AG09309 (cell line): ENCODE measurements around the gene CISTR.

Experiments
- DNase-seq: peaks from one replicate; pipeline ENCODE4 v3.0.0-alpha.2; 2010; ENCODE audit warnings: low read depth
- H3K4me3 ChIP-seq: 2 replicates; pipeline ENCODE4 v1.5.1; 2011; ENCODE audit warnings: mild to moderate bottlenecking, low read depth, low read length, moderate library complexity; ENCODE audit not compliant: control insufficient read depth
- TF ChIP-seq, protein P1 (sequence below): IDR thresholded peaks from 2 replicates; pipeline ENCODE4 v1.5.1; 2011; ENCODE audit warnings: mild to moderate bottlenecking, low read depth, low read length, inconsistent platforms; ENCODE audit not compliant: insufficient read depth, control insufficient read depth; ENCODE audit errors: missing control alignments

Gene CISTR

DNA sequence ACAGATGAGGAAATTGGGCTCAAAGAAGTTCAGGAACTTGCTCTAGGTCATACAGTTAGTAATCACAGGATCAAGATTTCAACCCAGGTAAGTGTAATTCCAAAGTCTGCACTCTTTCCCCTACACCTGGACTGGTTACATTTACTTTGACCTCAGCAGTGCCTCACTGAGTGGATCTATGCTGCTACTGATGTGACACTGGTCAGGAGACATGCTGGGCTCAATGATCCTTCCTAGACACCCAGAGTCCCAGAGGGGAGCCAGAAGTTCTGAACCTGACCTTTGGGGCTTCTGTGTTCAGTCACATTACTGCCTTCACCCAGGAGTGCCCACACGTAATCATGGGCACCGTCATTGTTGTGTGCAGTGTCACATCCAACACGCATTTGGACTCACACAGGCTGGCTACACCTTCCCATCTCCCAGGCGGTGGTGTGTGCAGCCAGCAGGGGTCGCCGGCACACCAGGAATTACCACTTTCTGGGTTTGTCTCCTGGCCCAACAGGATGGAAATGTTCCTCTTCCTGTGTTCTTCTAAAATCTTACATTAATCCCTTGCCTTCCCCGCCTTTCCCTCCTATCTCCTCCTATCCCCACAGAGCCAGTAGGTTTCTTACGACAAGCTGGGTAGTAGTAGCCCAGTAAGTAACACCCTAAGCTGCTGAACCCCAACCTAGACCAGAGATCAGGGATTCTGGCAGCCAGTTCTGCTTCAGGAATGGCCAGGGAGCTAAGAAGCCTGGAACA, 50.1 kb downstream of the CISTR start:
- no peak overlapping the region for H3K4me3 ChIP-seq
- TF ChIP-seq, protein P1, sequence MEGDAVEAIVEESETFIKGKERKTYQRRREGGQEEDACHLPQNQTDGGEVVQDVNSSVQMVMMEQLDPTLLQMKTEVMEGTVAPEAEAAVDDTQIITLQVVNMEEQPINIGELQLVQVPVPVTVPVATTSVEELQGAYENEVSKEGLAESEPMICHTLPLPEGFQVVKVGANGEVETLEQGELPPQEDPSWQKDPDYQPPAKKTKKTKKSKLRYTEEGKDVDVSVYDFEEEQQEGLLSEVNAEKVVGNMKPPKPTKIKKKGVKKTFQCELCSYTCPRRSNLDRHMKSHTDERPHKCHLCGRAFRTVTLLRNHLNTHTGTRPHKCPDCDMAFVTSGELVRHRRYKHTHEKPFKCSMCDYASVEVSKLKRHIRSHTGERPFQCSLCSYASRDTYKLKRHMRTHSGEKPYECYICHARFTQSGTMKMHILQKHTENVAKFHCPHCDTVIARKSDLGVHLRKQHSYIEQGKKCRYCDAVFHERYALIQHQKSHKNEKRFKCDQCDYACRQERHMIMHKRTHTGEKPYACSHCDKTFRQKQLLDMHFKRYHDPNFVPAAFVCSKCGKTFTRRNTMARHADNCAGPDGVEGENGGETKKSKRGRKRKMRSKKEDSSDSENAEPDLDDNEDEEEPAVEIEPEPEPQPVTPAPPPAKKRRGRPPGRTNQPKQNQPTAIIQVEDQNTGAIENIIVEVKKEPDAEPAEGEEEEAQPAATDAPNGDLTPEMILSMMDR = peak; percentile 97
- DNase-seq = peak; percentile 24

DNA sequence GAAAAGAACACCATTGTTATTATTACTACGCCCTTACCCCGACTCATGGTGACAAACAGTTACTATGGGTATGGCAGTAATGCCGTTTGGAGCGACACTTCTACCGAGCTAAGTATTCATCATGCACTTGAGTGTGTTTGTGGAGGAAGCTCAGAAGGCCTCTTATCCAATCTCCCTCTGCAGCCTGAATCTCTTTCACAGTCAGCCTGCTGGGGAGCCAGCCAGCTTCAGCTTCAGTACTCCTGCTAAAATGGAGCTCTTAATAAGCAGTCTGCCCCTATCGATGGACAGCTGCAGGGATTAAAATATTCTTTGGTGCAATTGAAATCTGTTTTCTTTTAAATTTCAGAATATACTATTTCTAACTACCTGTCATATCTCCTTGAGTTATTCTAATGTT, 51.2 kb downstream of the CISTR start:
- H3K4me3 ChIP-seq = no peak overlapping the region
- no peak for DNase-seq
- TF ChIP-seq, protein P1 = no peak

DNA sequence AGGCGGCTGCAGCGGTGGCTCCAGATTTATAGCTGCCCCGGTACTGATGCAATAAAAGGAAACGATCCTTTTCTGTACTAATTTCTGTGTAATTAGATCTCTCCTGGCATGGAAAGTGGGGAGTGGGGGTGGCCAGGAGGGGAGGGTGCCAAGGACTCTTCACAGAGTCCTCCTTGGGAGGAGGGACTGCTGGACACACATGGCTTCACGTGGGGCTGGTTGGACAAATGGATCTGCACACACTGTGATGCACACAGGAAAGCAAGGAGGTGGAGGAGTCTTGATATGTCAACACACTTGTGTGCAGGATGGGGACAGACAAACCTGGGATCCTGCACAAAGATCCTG, 52.1 kb downstream of the CISTR start:
- no peak for DNase-seq
- H3K4me3 ChIP-seq = no peak overlapping the region
- TF ChIP-seq, protein P1 = no peak

DNA sequence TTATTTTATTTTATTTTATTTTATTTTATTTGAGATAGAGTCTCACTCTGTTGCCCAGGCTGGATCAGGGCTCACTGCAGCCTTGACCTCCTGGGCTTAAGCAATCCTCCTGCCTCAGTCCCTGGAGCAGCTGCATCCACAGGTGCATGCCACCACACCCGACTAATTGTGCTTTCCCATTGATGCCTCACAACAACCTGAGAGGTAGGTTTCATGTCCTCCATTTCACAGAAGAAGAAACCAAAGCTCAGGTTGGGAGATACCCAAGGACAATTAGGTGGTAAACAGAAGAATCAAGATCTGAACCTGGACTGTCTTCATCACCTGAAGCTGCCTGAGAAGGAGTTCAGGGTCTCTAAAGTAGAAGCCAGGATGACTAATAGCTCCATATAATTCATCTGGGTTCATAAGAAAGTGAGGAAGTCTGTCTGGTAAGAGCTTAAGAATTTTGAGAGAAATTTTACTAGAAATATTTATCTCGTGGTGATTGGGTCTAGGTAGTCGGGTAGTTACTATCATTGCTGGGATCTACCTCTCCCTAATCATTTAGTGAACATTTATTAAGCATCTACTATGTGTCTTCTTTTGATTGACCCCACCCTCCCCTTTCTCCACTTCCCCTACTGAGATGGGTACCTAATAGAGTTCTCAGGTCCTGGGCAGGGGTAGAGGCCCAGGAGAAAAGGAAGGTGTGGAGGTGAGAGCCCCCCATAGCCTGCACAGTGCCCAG, 52.7 kb downstream of the CISTR start:
- TF ChIP-seq, protein P1 = no peak
- no peak for DNase-seq
- no peak overlapping the region for H3K4me3 ChIP-seq

DNA sequence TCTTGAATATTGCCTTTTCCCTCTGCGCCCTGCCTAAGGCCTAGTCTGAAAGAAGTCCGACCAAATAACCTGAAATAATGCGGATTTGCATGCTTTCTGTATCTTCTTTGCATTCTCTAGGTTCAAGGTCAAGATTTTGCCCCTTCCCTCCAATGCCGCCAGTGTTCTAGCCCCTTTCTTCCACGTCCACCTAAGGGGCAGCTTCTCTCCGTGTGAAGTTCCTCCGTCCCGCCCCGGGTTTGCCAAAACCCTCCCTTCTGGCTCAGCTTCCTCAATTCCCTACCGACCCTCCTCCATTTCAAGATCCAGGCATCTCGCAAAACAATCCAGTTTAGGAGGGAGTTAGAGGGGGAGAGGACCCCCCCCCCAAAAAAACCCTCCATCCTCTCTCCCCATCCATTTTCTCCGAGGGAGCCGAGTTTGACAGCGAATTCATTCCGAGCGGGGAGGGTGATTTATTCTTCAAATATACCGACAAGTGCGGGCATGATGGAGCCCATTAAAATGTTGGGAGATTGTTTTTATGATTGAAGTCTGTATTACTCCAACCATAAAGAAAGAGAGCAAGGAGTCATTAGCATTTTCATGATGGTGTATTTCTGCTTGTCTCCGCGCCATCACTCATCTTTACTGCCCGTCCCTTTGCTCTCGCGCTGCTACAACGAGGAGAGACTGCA, 55.0 kb downstream of the CISTR start:
- H3K4me3 ChIP-seq = no peak overlapping the region
- TF ChIP-seq, protein P1 = no peak
- DNase-seq = no peak
